ENCODE results near the gene MYT1. TPM values are rescaled to one million over a fixed set of nuclear protein-coding genes. Genes with fewer than 3 reads are reported as not detected.

The MYT1 gene
- polyA plus RNA-seq, 3 donors, result not detected

DNA sequence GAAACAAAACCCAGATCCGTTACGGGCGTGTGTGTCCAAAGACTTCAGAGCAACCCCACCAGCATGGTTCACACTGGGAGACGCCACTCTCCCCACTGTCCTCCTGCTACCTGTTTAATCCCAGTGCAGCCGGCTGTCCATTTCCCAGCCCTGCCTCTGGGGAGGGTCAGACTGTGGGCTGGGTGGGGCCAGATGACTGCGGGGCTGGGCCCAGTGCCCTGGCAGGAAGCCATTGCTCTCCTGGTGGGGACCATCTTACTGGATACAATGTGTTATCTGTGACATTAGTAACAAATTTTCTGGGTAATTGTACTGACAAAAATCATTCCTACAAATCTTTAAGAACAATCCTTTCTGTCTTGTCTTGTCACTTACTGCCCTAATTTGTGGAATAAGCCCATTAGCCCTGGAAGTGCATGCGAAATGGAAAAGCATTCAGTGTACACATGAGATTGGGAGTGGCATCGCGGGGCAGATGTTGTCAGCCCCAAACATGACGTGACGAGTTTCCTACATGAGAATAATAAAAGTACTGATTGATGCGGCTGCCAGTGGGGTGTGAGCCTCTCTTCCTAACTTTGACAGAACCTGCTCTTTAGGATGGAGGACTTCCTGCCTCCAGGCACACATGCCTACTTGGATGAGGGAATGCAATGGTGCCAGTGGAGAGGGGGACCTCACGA is 53.4 kb downstream of the MYT1 start:
- TF ChIP-seq, protein P1, sequence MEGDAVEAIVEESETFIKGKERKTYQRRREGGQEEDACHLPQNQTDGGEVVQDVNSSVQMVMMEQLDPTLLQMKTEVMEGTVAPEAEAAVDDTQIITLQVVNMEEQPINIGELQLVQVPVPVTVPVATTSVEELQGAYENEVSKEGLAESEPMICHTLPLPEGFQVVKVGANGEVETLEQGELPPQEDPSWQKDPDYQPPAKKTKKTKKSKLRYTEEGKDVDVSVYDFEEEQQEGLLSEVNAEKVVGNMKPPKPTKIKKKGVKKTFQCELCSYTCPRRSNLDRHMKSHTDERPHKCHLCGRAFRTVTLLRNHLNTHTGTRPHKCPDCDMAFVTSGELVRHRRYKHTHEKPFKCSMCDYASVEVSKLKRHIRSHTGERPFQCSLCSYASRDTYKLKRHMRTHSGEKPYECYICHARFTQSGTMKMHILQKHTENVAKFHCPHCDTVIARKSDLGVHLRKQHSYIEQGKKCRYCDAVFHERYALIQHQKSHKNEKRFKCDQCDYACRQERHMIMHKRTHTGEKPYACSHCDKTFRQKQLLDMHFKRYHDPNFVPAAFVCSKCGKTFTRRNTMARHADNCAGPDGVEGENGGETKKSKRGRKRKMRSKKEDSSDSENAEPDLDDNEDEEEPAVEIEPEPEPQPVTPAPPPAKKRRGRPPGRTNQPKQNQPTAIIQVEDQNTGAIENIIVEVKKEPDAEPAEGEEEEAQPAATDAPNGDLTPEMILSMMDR (IDR thresholded peaks at IDR 0.05), result no peak
- no peak overlapping the region for H3K9ac ChIP-seq (ENCODE audit: insufficient read depth, low read length, poor library complexity, severe bottlenecking)
- peaks cover 0 to 8% (median 6%) of the 10 kb centered on the region in 3 donors for H3K27me3 Mint-ChIP-seq (ENCODE audit: low read depth in 3 of 3)
- H3K4me3 Mint-ChIP-seq, result no peak overlapping the region
- no peaks in the 10 kb centered on the region for H3K4me1 ChIP-seq (ENCODE audit: control insufficient read depth in 1 of 2, insufficient read depth in 2 of 2, low read length in 2 of 2)
- H3K9me3 Mint-ChIP-seq, result no peaks in the 10 kb centered on the region
- intact Hi-C loops (cut with micrococcal nuclease), result no loop called here
- peak overlapping the region in 1 of 7 donors; percentile 27 for H3K27ac Mint-ChIP-seq
- H3K4me1 Mint-ChIP-seq, result no peaks in the 10 kb centered on the region
- H3K4me2 ChIP-seq (replicated peaks; ENCODE audit: extremely low read depth, low read length, poor library complexity, severe bottlenecking), result no peak overlapping the region
- no peaks in the 10 kb centered on the region for H3K36me3 Mint-ChIP-seq
- H3K36me3 ChIP-seq (replicated peaks in 1 of 2; ENCODE audit: control insufficient read depth in 1 of 2, insufficient read depth in 2 of 2, low read length in 2 of 2), result no peaks in the 10 kb centered on the region
- H3K27me3 ChIP-seq (ENCODE audit: control insufficient read depth in 2 of 2, insufficient read depth in 2 of 2, low read length in 2 of 2), result no peaks in the 10 kb centered on the region
- H3K9me3 ChIP-seq (replicated peaks in 1 of 2; ENCODE audit: control insufficient read depth in 1 of 2, insufficient read depth in 1 of 2, low read length in 2 of 2), result no peaks in the 10 kb centered on the region
- no peak overlapping the region for H3K4me3 ChIP-seq (replicated peaks in 1 of 3; ENCODE audit: low read depth in 2 of 3, low read length in 3 of 3)
- H3K79me2 ChIP-seq (ENCODE audit: insufficient read depth, low read length), result no peaks in the 10 kb centered on the region
- no peaks in the 10 kb centered on the region for H4K20me1 ChIP-seq (ENCODE audit: insufficient read depth, low read length)
- no peak overlapping the region for H2AFZ ChIP-seq (ENCODE audit: insufficient read depth, low read depth, low read length, poor library complexity, severe bottlenecking)
- H3K27ac ChIP-seq (ENCODE audit: low read depth in 1 of 2, low read length in 2 of 2), result no peak overlapping the region
- 100% methylated on average over 6 of the region's 13 CpGs for WGBS (ENCODE audit: insufficient coverage)
- DNase-seq, result no peak

DNA sequence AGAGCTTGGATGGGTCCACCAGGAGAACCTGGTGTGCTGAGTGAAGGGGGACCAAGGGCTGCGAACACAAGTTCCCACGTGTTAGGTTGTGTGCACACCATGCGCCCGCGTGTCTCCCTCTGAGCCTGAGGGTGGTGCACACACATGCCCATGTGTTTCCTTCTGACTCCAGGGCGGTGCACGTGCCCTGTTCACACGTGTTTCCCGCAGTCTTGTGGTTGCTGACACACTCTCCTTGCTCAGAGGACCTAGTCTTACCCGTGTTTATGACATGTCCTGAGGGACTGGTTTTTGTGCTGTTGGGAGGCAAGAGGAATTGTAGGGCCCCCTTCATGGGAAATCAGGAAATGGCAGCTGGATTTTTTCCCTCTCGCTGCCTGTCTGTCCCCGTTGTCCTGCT is 55.0 kb downstream of the MYT1 start:
- no peak overlapping the region for H3K4me3 ChIP-seq (replicated peaks in 1 of 3; ENCODE audit: low read depth in 2 of 3, low read length in 3 of 3)
- no peaks in the 10 kb centered on the region for H3K36me3 Mint-ChIP-seq
- H3K36me3 ChIP-seq (replicated peaks in 1 of 2; ENCODE audit: control insufficient read depth in 1 of 2, insufficient read depth in 2 of 2, low read length in 2 of 2), result no peaks in the 10 kb centered on the region
- no peak overlapping the region for H2AFZ ChIP-seq (ENCODE audit: insufficient read depth, low read depth, low read length, poor library complexity, severe bottlenecking)
- no peaks in the 10 kb centered on the region for H3K79me2 ChIP-seq (ENCODE audit: insufficient read depth, low read length)
- peaks cover 0 to 6% (median 5%) of the 10 kb centered on the region in 3 donors for H3K27me3 Mint-ChIP-seq (ENCODE audit: low read depth in 3 of 3)
- H3K27ac ChIP-seq (ENCODE audit: low read depth in 1 of 2, low read length in 2 of 2), result no peak overlapping the region
- H4K20me1 ChIP-seq (ENCODE audit: insufficient read depth, low read length), result no peaks in the 10 kb centered on the region
- DNase-seq, result no peak
- intact Hi-C loops (cut with micrococcal nuclease), result no loop called here
- no peaks in the 10 kb centered on the region for H3K4me1 ChIP-seq (ENCODE audit: control insufficient read depth in 1 of 2, insufficient read depth in 2 of 2, low read length in 2 of 2)
- no peaks in the 10 kb centered on the region for H3K9me3 Mint-ChIP-seq
- no peaks in the 10 kb centered on the region for H3K9me3 ChIP-seq (replicated peaks in 1 of 2; ENCODE audit: control insufficient read depth in 1 of 2, insufficient read depth in 1 of 2, low read length in 2 of 2)
- no peak overlapping the region for H3K4me2 ChIP-seq (replicated peaks; ENCODE audit: extremely low read depth, low read length, poor library complexity, severe bottlenecking)
- no peak overlapping the region for H3K4me3 Mint-ChIP-seq
- H3K9ac ChIP-seq (ENCODE audit: insufficient read depth, low read length, poor library complexity, severe bottlenecking), result no peak overlapping the region
- H3K4me1 Mint-ChIP-seq, result no peaks in the 10 kb centered on the region
- no peak overlapping the region for H3K27ac Mint-ChIP-seq
- no peaks in the 10 kb centered on the region for H3K27me3 ChIP-seq (ENCODE audit: control insufficient read depth in 2 of 2, insufficient read depth in 2 of 2, low read length in 2 of 2)
- WGBS (ENCODE audit: insufficient coverage), result 86% methylated on average over 7 of the region's 12 CpGs
- TF ChIP-seq, protein P1 (IDR thresholded peaks at IDR 0.05), result no peak

Data from CD14-positive monocyte (primary cell).